Bronchial epithelial cell (primary cell): ENCODE data around the gene DVL1. TPM values are rescaled to one million over a fixed set of nuclear protein-coding genes. Genes with fewer than 3 reads are reported as not detected.

ENCODE experiments used
- DNase-seq: peaks from one replicate; pipeline ENCODE4 v3.0.0-alpha.2; 2010; ENCODE audit warnings: low read depth
- FAIRE-seq: peaks from 2 replicates; lab custom pipeline; 2011; peaks lifted over from hg19 to GRCh38; lab: Jason Lieb, UNC
- H3K27me3 ChIP-seq: 2 replicates; pipeline ENCODE4 v1.5.1; 2011; ENCODE audit warnings: low read length; ENCODE audit not compliant: control insufficient read depth, insufficient read depth
- H3K36me3 ChIP-seq: 2 replicates; pipeline ENCODE4 v1.5.1; 2011; ENCODE audit warnings: low read length; ENCODE audit not compliant: control insufficient read depth, insufficient read depth
- H3K4me3 ChIP-seq: 2 replicates; pipeline ENCODE4 v1.5.1; 2011; ENCODE audit warnings: mild to moderate bottlenecking, low read depth, low read length, control low read depth
- CTCF ChIP-seq: IDR thresholded peaks from 2 replicates; pipeline ENCODE4 v1.5.1; 2011; ENCODE audit warnings: mild to moderate bottlenecking, moderate library complexity, low read length, control low read depth, inconsistent platforms; ENCODE audit not compliant: insufficient read depth, severe bottlenecking
- total RNA-seq: library from RNA; depleted of rRNA; stranded (reverse); fragments of >200 nt; gene quantifications from 2 replicates; pipeline ENCODE4 v1.2.1, GENCODE V29; 2014

Gene DVL1
- total RNA-seq, 1 donor from 2014 or later, result 233 TPM

- Histone ChIP-seq H3K4me3 (no peak overlapping the region), H3K27me3 (no peaks in the 10 kb centered on the region), H3K36me3 (no peaks in the 10 kb centered on the region)
- DNase-seq (no peak), FAIRE-seq (no peak)
- TF ChIP-seq CTCF, result no peak
Observed at GRCh38 chr1:1365875-1366698, 16.9 kb upstream of the DVL1 start.

GRCh38 chr1:1364266-1364665 lies 15.0 kb upstream of the DVL1 start:
- no peak for TF ChIP-seq CTCF
- no peaks in the 10 kb centered on the region for H3K27me3 ChIP-seq
- no peak for DNase-seq
- H3K4me3 ChIP-seq, result no peak overlapping the region
- no peaks in the 10 kb centered on the region for H3K36me3 ChIP-seq
- no peak for FAIRE-seq

DNA sequence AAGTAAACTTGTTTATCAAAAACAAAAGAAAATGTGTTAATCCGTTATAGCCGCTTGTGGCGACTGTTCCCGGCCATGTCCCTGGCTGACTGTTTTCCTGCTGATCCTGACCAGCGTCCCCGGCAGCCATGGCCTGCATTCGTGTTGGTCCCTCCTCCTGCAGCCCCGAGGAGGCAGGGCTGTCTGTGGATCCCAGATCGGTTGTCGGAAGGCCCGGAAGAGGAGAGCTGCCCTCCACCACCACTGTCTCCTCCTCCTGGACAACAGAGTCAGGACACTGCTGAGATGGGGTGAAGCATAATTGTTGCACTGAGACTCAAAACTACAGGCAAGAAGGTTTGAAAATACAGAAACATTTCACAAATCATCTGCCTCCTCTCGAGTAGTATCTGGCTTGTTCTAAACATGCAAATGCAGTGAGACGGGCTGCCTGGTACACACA lies 12.8 kb upstream of the DVL1 start:
- no peaks in the 10 kb centered on the region for H3K36me3 ChIP-seq
- no peak overlapping the region for H3K4me3 ChIP-seq
- H3K27me3 ChIP-seq, result no peaks in the 10 kb centered on the region
- no peak for TF ChIP-seq CTCF
- DNase-seq, result no peak
- no peak for FAIRE-seq

DNA sequence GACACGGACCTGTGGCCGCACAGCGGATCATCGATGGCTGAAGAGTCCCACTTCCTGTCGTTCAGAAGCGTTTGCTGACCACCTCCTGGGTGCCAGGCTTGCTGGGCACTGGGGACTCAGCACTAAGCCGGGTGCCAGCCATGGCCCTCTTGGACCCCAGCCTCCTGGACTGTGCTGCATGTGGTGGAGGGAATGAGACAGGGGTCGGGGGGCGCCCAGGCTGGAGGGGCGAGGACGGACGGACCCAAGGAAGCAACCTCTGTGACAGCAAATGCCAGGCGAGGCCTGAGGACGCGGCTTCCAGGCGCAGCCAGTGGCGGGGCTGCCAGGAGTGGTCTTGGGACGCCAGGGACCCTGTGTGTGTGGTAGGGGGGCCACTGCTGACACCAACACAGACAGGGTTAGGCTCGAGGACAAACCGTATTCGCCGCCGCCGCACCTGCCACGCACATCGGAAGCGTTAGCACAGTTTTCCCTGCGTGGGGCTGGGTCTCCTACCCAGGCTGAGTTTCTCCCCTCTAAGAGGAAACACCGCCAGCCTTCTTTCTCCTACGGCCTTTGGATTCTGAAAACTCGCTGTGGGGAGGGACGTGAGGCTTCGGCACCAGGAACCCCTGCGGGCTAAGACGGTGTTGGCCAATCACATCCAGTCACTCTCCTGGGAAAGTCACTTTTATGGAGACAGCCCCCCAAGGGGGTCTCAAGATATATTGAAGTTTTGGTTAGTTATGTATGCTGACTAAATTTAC lies 12.2 kb upstream of the DVL1 start:
- no peaks in the 10 kb centered on the region for H3K27me3 ChIP-seq
- no peak for FAIRE-seq
- TF ChIP-seq CTCF, result no peak
- H3K4me3 ChIP-seq, result no peak overlapping the region
- no peaks in the 10 kb centered on the region for H3K36me3 ChIP-seq
- DNase-seq, result no peak

- TF ChIP-seq CTCF, result no peak
- DNase-seq (peak; percentile 66), FAIRE-seq (peak; percentile 97)
- no peaks in the 10 kb centered on the region for H3K36me3 ChIP-seq
- H3K4me3 ChIP-seq, result no peak overlapping the region
- no peaks in the 10 kb centered on the region for H3K27me3 ChIP-seq
Observed at GRCh38 chr1:1360506-1361169, 11.4 kb upstream of the DVL1 start.
